GM13976 (cell line): ENCODE measurements around the gene CER1.

Source experiments
- DNase-seq: peaks from one replicate; pipeline ENCODE4 v3.0.0; 2012; ENCODE audit warnings: low spot score
- CTCF ChIP-seq: IDR thresholded peaks from 2 replicates; pipeline ENCODE4 v1.5.1; 2012; ENCODE audit warnings: borderline replicate concordance, mild to moderate bottlenecking; ENCODE audit not compliant: insufficient read depth; ENCODE audit errors: extremely low read depth, missing control alignments, control extremely low read depth
- in situ Hi-C: fragments of 300-500 bp; cut with MboI; formaldehyde crosslinking; loops from one replicate; pipeline ENCODE4 v1.12.0; 2022; ENCODE audit warnings: low sequenced_read_pairs, mixed read lengths, inconsistent platforms; ENCODE audit not compliant: unreplicated experiment

The CER1 gene

DNA sequence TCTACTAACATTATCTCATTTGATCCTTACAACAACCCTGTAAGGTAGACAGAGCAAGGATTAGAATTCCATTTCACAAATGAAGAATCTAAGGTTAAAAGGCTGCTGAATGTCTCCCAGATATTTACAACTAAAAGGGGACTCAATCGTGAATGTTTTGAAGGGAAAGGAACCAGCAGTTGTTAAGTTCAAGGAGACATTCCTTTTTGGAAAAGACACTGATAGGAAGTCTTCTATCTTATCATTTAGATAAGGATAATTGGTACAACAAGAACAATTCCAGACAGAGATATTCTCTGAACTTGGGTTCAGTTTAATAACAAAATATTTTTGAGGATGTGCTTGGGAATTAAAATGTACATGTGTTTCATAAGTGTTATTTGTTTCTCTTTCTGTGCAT, 37.5 kb upstream of the CER1 start:
- no peak for TF ChIP-seq CTCF
- in situ Hi-C loops: loop anchor here (10.0 kb wide), 1 partner anchor 145 kb away; no protein-coding TSS in a partner anchor
- no peak for DNase-seq

DNA sequence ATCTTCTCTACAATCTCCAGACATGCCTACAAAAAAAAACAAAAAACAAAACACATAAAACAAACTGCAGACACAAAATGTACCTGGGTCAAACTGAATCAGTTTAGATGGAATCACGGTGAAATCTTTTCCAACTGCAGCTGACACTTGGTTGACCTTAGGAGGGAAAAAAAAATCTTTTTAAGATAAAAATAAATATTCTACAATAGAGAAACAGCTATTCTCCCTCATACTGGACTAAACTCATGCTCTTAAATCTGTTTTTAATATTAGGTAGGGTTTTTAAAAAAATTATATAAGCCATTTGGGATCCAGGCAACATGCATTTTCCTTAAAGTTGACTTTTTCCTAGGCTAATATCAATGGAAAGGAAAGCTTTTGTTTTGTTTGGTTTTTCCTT, 33.8 kb upstream of the CER1 start:
- no peak for TF ChIP-seq CTCF
- no peak for DNase-seq
- in situ Hi-C loops: no loop called here

GRCh38 chr9:14752871-14753270, 30.3 kb upstream of the CER1 start:
- DNase-seq: no peak
- in situ Hi-C loops: no loop called here
- TF ChIP-seq CTCF: no peak

- TF ChIP-seq CTCF: no peak
- no peak for DNase-seq
- in situ Hi-C loops: no loop called here
These were observed 29.7 kb upstream of the CER1 start for GRCh38 chr9:14752271-14752670.

DNA sequence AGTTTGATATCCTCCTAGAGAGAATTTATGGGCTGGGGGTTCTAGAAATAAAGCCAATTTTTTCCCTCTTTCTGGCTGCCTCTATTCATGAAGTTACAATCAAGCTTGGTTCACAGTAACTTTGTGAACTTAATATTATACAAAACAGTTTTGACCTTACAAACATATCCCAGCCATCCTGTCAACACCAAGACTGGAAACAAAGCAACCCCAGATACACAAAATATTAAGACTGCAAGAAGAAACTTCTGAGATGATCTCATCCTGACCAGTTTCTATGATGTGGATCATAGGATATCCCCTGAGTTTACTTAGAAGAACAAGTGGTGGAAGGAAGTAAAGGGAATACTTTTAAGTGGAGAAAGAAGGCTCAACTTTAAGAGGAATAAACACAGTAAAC, 28.3 kb upstream of the CER1 start:
- in situ Hi-C loops: no loop called here
- DNase-seq: no peak
- TF ChIP-seq CTCF: no peak

DNA sequence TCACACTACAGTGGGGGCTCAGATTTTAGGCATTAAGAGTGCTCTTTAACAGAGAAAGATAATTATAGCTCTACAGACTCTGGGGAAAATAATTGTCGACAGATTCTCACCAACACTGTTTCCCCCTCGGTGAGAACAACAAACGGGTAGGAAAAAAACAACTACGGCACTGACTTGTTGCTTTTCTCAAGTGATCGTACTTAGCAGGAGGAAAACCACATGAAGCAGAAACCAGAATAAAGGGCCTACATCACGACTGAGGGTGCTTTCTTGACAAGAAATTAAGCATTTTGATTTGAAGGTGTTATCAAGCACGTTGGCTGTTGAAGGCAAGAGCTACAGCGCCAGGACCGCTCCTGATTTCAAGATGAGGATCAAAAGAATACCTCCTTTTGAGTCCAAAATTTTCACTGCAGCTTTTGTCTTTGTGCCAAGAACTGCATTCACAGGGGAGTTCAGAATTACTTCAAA, 27.2 kb upstream of the CER1 start:
- no peak for DNase-seq
- TF ChIP-seq CTCF: no peak
- in situ Hi-C loops: no loop called here

DNA sequence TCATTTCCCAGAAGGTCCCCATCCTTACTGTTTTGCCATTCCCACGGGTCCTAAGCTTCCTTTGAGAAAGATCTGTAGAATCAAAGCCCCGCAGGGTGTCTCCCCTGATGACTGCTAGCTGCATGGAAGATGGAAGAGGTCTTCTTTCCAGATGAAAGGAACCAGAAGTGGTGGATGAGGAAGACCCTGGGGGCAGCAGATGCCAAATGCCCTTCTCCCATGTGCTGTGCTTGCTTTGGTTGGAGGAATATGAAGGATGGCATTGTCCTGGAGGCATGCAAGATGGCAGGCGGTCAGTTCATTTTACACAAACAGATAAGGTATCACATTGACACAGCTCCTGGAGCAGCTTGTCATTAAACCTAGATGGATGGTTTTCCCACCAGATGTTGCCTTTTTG, 25.8 kb upstream of the CER1 start:
- in situ Hi-C loops: no loop called here
- DNase-seq: no peak
- TF ChIP-seq CTCF: no peak
